HL-60/S4 treated with phorbol 12-myristate 13-acetate at 8.2 ng/mL for 4 days and 3 days (cell line): ENCODE data around the gene NUDT8.

Source experiments
- in situ Hi-C: fragments of 300-500 bp; cut with MboI; formaldehyde crosslinking; loops from 2 replicates; pipeline ENCODE4 v1.15.0; 2022; ENCODE audit warnings: low sequenced_read_pairs

NUDT8 gene, protein sequence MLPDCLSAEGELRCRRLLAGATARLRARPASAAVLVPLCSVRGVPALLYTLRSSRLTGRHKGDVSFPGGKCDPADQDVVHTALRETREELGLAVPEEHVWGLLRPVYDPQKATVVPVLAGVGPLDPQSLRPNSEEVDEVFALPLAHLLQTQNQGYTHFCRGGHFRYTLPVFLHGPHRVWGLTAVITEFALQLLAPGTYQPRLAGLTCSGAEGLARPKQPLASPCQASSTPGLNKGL

DNA sequence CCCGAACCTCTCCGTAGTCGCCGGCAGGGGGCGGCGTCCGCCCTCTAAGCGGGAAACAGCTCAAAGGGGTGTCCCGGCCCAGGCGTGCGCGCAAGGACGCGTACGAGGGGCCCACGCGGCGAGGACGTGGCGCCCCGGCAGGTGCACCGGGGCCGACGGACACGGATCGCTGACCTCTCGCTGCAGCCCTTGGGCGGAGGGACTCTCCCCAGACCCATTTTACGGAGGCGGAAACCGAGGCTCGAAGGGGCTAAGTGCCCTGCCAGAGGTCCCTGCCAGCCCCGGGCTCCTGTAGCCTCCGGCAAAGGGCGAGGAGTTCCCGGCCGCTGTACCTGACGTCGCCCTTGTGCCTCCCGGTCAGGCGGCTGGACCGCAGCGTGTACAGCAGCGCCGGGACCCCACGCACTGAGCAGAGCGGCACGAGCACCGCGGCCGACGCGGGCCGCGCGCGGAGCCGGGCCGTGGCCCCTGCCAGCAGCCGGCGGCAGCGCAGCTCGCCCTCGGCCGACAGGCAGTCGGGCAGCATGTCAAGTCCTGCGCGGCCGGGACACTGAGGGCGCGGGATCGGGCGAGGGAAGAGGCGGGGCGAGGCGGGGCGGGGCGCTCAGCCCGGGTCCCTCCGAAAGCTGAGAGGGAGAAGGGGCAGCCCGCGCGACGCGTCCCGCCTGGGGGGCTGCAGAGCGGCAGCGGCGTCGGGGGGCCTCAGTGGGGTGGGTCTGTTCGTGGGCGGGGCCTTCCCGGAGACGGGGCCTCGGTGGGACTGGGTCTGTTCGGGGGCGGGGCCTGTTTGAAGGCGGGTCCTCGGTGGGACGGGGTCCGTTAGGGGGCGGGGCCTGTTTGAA is at the start of gene NUDT8:
Gene NUDT8 (minus strand): TSS at position 552 of the 842 bp plus-strand sequence. CDS start 26 bp downstream, at position 526.
- in situ Hi-C loops: no loop called here

DNA sequence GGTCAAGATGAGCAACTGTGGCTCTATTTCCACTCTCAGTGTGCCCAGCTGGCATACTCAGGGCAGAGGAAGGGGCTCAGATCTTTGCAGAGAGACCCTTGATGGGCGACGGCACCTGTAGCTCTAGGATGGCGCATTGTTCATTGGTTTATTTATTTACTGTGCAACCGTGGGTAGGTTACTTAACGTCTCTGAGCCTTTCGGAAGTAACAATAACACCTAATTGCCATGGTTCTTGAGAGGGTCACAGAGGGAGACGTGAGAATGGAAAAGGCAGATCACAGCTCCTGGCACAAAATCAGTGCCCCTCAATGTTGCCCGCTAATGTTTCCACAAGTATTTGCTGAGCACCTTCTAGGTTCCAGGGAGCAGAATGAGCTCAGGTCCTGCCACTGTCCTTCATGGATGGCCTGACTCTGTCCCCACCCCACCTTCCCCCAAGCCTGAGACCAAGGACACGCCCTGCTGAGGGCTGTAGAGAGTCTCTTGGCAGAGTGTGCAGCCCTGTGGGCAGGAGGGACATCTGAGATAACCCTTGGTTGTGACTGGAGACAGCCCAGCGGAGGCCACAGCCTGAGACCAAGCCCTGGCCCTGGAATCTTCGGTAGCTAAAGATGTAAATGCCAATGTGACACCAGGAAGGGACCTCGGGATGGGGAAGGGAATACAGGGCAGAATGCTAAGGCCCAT is 45.5 kb upstream of the NUDT8 start:
- in situ Hi-C loops: no loop called here

DNA sequence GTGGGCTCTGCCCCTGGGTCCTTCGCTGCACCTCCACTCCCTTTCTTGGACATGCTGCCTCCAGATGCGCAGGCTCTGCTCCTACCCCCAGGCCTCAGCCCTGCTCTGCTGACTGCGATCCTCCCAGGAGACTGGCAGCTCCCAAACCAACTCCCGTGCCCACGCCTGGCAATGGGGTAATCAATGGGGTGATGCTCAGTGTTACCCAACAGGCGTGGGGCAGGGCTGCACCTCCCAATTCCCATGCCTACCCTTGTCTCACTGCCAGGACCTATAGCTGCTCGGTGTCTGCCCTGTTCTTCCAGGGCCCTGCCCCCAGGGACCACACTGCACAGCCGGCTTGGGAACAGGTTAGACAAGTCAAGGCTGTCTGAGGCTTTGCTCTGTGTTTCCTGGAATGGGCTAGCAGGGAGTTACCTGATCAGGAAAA is 44.7 kb upstream of the NUDT8 start, which contains the start of gene ALDH3B2:
Gene ALDH3B2 (minus strand): TSS at position 182 of the 430 bp plus-strand sequence. CDS start 7,688 bp downstream, outside the sequence.
- in situ Hi-C loops: no loop called here

DNA sequence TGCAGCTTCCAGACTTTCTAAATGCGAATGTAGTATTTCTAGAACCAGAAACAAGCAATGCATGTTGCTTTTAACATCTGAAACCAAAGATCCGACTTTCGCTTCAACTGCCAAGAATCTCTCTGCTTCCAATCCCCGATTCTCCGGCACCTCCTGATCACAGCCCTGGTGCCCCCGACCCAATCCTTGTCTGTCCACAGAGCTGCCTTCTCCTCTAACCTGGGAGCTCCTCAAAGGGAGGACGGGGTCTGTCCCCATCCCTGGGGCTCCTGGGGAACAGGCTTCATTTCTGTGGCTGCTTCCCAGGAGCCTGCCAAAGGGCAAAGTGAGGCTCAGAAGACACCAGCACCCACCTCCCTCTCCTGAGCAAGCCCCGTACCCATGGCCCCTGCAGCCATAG is 44.2 kb upstream of the NUDT8 start:
- in situ Hi-C loops: no loop called here

DNA sequence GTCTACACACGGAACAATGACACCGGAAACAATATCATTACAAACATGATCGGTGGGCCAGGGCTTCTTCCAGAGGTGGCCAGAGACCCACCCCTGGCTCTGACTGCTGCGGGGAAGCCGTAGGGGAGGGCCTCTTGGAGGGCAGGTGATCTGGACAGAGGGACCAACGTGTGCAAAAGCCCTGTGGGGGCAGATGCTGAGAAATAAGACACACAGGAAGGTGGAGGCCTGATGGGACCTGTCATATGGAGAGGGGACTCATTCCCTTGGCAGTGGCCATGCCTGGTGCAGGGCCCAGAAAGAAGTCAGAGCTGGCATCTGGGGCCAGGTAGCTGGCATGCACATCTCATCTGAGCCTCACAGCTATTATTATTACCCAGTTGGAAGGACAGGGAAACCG is 43.6 kb upstream of the NUDT8 start:
- in situ Hi-C loops: no loop called here

DNA sequence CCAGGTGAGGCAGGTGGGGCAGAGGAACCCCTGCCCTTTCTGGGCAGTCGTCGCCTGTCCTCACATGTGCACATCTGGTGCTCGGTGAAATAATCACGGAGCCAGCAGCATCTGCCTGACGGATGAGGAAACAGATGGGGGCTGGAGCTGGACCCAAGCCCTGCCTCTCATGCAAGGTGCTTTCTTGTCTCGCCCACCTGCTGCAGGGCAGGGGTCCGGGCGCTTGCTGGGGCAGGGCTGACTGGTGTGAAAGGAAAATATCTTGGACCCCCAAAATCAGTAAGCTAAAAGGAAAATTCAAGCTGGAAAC is 41.4 kb upstream of the NUDT8 start:
- in situ Hi-C loops: no loop called here

DNA sequence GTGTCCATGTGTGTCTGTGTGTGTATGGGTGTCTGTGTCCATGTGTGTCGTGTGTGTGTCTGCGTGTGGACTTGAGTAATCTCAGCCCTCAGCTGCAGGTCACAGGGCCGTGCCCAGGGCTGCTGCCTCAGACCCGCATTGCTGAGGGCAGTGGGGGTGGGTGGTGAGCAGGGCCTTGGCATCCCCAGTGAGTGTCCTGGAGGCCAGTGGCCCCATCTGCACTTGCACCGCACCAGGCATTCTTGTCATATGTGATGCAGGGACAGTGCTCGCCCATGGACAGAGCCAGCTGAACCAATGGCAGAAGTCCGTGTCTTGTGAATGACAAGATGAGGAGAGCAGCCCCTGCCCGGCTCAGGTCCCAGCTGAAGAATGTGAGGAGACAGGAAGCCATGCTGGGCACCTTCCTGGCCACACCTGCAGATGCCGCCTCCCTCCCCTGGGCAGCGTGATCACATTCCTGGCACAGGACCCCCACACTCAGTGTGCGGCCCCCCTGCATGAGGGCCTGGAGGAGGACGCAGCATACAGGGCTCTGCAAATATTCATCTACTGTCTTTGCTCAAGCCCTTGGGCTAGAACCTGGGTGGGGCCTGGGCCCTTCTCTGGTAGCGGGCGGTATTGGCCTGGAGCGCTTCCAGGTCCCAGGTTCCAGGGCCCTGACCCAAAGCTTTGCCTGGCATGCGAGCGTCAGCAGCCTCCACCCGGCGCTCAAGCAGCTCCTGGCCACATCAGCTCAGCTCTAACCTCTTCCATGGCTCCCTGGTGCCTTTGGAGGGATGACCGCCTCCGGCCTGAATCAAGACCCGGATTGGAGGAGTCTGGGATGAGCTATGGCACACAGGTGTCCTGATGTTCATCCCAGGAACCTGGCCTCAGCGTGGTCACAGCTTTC is 40.8 kb upstream of the NUDT8 start:
- in situ Hi-C loops: no loop called here

DNA sequence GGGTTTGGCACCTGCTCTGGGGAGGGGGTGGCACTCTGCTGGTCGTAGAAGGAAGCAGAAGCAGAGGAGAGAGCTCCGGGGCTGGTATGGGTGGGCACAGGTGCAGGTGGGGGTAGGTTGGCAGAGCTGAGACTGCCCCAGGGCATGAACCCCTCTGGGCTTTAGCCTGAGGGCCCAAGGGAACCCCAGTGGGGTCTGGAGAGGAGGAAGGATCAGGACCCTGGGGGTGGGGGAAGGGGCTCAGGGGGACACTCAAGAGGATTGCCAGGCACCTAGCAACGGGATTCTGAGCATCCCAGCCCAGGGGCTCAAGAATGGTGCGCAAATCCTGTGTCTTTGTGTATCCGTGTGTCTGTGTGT is 38.4 kb upstream of the NUDT8 start:
- in situ Hi-C loops: no loop called here

DNA sequence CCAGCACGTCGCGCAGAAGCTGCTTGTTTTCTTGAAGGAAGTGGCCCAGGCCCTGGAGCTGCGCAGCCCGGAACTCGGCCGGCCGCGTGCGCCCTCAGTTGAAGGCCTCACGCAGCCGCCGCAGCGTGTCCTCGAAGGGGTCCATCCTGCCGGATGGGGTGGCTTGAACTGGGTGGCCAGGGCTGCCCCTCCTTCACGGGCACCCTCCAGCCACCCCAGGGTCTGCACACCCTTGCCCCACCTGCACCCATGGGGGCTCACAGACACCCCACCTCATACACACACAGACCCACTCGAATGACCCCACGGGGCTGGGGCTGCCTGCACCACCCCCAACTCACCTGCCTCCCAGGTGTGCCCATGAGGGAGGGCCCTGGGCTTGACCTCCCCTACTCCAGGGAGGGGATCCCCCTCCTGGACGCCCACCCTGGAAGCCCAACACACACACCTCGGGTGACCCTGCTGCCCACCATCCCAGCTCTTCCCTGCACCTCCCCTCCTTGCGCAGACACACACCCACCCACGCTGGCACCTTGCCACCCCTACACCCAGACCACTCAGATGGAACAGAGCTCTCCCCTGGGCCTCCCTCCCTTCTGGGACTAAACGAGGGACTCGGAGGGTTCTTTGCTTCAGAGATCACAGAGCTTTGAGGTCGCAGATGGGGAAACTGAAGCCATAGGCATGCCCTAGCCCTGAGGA is 37.9 kb upstream of the NUDT8 start:
- in situ Hi-C loops: no loop called here

DNA sequence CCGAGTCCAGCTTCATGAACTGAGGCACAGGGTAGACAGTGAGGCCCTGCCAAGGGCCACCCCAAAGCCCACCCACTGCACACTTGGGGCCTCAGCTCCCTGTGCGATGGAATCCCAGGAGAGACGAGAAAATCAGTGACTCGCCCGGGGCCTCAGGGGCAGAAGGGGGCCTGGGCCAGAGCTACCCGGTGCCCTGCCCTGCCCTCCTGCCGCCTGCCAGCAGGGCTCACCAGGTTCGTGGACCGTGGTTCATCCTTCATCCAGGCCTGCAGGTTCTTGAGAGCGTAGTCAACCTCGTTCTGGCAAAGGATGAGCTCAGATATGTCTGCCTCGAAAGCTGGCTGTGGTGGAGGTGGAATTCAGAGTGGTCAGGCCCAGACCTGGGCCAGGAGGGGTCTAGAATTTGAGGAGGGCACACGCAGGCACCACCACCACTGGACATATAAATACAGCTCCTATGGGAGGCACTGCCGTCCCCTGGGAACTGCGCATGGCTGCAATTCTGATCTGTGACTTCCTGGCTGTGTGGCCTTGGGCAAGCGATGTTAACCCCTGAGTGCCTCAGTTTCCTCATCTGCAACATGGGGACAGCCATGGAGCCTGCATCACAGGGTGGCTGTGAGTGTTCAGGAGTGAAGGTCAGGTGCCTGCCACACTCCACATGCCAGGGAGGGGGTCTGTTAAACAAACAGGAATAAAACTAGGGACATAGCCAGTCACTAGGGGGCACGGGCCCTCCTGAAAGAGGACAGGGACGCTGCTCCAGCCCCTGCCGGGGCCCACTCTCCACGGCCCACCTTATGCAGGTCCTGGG is 37.1 kb upstream of the NUDT8 start:
- in situ Hi-C loops: no loop called here

DNA sequence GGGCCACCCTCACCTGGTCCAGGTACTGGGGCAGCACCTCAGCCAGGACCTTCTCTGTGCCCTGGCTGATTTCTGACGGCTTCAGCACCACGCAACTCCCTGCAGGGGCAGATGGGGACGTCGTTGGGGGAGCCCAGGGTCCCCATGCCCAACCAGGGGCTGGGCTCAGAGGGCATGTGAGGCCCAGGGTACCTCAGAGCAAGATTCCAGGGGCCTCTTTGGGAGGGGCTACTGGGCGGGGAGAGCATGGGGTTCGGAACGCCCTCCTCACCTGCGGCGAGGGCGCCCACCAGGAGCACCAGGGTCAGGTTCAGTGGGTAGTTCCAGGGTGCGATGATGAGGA is 36.5 kb upstream of the NUDT8 start:
- in situ Hi-C loops: no loop called here

DNA sequence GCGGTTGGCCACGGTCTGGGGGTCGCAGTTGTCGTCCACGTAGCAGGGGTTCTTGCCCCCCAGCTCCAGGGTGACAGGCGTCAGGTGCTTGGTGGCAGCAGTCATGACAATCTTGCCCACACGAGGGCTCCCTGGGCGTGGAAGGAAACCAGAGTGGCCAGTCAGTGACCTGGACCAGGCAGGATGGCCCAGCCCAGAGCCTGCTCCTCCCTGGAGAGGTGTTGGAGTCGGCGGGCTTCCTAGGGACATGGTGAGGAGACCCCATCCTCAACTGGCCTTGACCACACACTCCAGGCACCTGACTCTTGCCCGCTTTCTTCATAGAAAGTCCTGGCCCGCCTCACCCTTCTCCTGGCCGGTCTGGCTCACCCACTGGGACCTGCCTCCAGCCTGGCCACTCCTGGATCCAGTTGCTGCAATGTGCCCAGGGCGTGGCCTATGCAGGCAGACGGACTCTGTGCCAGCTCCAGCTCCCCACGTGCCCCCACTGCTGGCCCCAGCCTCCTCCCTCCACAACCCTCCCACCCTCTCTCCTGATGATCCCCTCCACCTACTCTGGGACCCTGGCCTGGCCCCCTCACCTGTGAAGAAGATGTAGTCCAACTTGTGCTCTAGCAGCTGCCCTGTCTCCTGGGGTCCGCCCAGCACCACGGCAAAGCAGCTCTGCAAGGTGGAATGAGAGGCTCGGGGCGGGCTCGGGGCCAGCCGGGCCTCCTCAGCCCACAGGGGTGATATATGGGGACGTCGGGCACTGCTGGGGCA is 36.0 kb upstream of the NUDT8 start:
- in situ Hi-C loops: no loop called here

DNA sequence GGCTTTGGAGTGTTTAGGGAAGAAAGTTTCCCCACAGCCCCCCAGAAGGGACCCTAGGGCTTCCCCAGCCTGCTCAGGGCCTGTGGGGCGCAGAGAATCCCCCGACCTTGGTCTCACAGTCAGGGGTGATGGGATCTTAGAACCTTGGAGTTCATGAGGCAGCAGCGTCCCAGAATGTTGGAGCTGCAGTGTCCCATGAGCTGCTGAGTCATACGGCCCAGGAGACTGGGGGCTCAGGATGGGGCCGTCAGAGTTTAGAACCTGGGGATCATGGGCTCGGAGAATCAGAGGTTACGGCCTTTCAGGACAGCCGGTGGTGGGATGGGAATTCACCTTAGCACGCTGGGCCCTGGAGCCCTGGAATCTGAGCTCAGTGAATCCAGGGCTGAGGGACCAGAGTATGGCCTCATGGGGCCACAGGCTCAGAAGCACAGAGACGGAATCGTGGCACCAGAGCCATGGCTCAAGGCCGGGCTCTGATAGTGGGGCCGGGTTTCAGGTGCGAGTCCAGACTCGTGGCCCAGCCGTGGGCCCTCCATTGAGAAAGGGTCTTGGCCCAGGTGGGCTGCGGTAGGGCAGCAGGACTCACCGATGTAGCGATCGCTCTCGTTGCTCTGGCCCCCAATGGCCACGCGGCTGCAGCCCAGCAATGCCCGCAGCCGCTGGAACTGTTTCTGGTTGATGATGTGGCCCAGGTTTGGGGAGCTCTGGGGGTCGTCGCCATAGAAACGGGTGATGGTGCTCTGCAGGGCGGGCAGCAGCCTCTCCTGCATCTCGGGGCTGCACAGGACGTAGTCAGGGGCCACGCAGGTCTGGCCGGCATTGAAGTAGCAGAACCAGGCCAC is 35.2 kb upstream of the NUDT8 start:
- in situ Hi-C loops: no loop called here

DNA sequence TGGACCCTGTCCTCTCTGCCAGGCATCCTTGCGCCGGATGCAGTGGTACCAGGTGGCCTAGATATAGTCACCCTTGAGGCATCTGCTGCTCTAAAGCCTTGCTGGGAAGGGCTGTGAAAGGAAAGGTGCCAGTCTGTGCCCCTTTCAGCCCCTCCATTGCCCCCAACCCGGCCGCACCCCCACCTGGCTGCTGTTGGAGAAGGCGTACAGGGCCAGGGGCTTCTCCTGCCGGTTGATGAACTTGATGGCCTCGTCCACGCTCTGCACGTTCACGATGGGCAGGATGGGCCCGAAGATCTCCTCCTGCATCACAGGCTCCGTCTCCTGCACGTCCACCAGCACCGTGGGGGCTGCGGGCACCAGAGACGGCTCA is 34.5 kb upstream of the NUDT8 start:
- in situ Hi-C loops: no loop called here

DNA sequence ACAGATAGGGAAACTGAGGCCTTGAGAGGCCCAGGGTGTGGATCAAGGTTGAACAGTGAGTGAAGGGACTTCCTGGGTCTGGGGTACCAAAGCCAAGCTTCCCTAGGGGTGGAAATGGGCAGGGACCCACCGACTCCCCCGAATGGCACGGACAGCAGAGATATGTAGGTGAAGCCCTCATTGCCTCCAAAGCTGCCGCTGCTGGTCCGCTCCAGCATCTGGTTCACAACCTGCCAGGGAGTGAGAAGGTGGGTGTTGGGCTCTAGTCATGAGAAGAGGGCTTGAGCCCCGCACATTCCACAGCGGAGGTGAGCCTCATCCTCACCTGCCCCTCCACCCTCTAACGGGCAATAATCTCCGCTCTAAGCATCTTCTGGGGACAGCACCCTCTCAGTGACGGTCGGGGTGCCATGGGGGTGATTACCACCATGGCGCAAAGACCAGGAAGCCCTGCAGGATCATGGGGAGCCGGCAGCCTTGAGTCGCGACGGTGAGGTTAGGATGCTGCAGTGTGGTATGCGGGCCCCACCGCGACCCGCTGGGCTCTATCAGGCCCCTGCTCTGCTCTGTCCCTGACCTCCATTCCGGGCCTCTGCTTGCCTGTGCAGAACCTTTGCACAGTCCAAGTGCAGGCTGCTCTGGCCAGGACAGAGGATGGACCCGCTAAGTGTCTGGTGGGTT is 33.9 kb upstream of the NUDT8 start:
- in situ Hi-C loops: no loop called here

DNA sequence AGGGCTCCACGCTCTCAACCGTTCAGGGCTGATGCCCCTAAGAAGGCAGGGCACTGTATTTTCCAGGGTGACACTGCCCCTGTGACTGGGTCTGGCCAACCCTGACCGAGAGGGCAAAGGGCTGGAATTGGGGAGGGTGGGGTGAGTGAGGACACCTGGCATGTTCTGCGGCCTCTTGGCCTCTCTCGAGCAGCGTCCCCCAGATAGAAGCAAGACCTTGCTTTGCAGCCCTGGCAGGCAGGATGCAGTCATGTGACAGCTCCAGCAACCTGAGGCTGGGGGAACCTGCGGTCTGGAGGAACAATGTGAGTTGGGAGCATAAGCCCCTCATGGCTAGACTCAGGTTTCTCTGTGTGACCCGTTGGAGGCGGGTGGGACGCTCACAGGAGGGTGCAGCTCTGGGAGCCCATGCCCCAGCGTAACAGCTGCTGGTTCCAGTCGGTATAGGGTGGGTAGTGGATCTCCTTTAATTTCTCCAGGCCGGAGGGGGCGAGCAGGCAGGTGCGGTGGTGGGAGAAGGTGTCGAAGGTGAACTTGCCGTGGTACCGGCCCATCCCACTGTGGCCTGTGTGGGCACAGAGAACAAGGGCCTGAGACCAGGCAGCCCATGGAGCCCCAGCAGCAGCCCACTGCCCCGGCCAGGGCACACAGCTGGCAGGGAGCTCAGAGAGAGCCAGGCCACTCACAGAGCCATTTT is 33.2 kb upstream of the NUDT8 start:
- in situ Hi-C loops: no loop called here
